ENCODE results near the gene WDR45. TPM values are rescaled to one million over a fixed set of nuclear protein-coding genes. Genes with fewer than 3 reads are reported as not detected.

The WDR45 gene
- total RNA-seq, 1 experiment from 2014 or later = 31.5 TPM

GRCh38 chrX:49042581-49043219, 37.0 kb downstream of the WDR45 start:
- no peak overlapping the region for H2BK120ac ChIP-seq (ENCODE audit: low read depth, low read length, poor library complexity, severe bottlenecking)
- peaks cover 69 to 71% of the 10 kb centered on the region in 2 experiments for H3K9me3 Mint-ChIP-seq
- peak overlapping the region; percentile 96 for H3K4me2 ChIP-seq (ENCODE audit: insufficient read depth, insufficient read length, low read length)
- H2BK15ac ChIP-seq (ENCODE audit: low read depth, low read length) = no peak overlapping the region
- no peak overlapping the region for H3K4ac ChIP-seq (ENCODE audit: low read depth, low read length)
- H3K27me3 Mint-ChIP-seq (ENCODE audit: low read depth) = no peaks in the 10 kb centered on the region; the same call in 1 of the 2 replicates
- no peak for TF ChIP-seq CTCF (conservative IDR thresholded peaks at IDR 0.05)
- H3K4me1 Mint-ChIP-seq = peaks cover 21 to 22% of the 10 kb centered on the region in 2 experiments
- H2BK12ac ChIP-seq (ENCODE audit: insufficient read length, low read depth, low read length) = no peak overlapping the region
- no peak overlapping the region for H2AFZ ChIP-seq (ENCODE audit: low read length)
- H4K91ac ChIP-seq (ENCODE audit: insufficient read length, low read depth, low read length) = no peak overlapping the region
- no peaks in the 10 kb centered on the region for H3K9me3 ChIP-seq (ENCODE audit: control insufficient read depth, low read depth, low read length)
- peak overlapping the region; percentile 64 for H3K18ac ChIP-seq (ENCODE audit: insufficient read length, low read depth, low read length)
- H3K9ac ChIP-seq (ENCODE audit: extremely low read depth, insufficient read length, low read length) = peak overlapping the region; percentile 89
- peak overlapping the region; percentile 76 for H3K27ac ChIP-seq (ENCODE audit: insufficient read length, low read depth, low read length)
- no peak overlapping the region for H4K8ac ChIP-seq (replicated peaks; ENCODE audit: insufficient read length, low read depth, low read length)
- H3K36me3 Mint-ChIP-seq (ENCODE audit: insufficient read depth in 1 of 3, low read depth in 3 of 3) = peaks cover 20 to 40% (median 28%) of the 10 kb centered on the region in 3 experiments
- H3K79me2 ChIP-seq (ENCODE audit: insufficient read depth, low read length) = peaks cover 12% of the 10 kb centered on the region; the same call in 1 of the 2 replicates
- H3T11ph ChIP-seq (ENCODE audit: low read length) = no peak overlapping the region
- H2BK20ac ChIP-seq (ENCODE audit: low read depth, low read length, poor library complexity, severe bottlenecking) = no peak overlapping the region
- no peak overlapping the region for H4K5ac ChIP-seq (ENCODE audit: insufficient read length, low read depth, low read length)
- peaks cover 8% of the 10 kb centered on the region for H3K79me1 ChIP-seq (ENCODE audit: insufficient read depth, low read depth, low read length, poor library complexity, severe bottlenecking)
- peak overlapping the region; percentile 90 to 96 for H3K4me3 Mint-ChIP-seq
- H3K14ac ChIP-seq (ENCODE audit: insufficient read depth, low read length) = no peak overlapping the region; the same call in 1 of the 2 replicates
- peaks cover 7% of the 10 kb centered on the region for H3K23me2 ChIP-seq (ENCODE audit: insufficient read length, low read depth, low read length, poor library complexity, severe bottlenecking)
- no peak overlapping the region for H3K56ac ChIP-seq (ENCODE audit: insufficient read length, low read depth, low read length)
- no peaks in the 10 kb centered on the region for H4K20me1 ChIP-seq (ENCODE audit: control insufficient read depth, insufficient read depth, insufficient read length)
- H2AK5ac ChIP-seq (ENCODE audit: insufficient read length, low read length) = no peak overlapping the region
- no peak for DNase-seq
- H2BK5ac ChIP-seq (ENCODE audit: insufficient read length, low read length) = no peak overlapping the region
- WGBS (ENCODE audit: extremely low coverage, insufficient read length, low lambda C conversion rate) = no CpG with 5 or more reads among the region's 29 CpGs
- H3K27me3 ChIP-seq (ENCODE audit: insufficient read depth, low read length) = no peaks in the 10 kb centered on the region
- H3K23ac ChIP-seq (ENCODE audit: insufficient read length, low read depth, low read length) = no peak overlapping the region
- peaks cover 5% of the 10 kb centered on the region for H3K4me1 ChIP-seq (ENCODE audit: insufficient read depth, low read length)
- H3K27ac Mint-ChIP-seq = peak overlapping the region; percentile 89 to 98 (median 93)

Measured in H9 (cell line).